Fibroblast of the conjunctiva (primary cell): ENCODE measurements around the gene VANGL2.

ENCODE experiments used
- DNase-seq: peaks from one replicate; pipeline ENCODE4 v3.0.0-alpha.2; 2010; ENCODE audit warnings: low read depth

Gene VANGL2

DNA sequence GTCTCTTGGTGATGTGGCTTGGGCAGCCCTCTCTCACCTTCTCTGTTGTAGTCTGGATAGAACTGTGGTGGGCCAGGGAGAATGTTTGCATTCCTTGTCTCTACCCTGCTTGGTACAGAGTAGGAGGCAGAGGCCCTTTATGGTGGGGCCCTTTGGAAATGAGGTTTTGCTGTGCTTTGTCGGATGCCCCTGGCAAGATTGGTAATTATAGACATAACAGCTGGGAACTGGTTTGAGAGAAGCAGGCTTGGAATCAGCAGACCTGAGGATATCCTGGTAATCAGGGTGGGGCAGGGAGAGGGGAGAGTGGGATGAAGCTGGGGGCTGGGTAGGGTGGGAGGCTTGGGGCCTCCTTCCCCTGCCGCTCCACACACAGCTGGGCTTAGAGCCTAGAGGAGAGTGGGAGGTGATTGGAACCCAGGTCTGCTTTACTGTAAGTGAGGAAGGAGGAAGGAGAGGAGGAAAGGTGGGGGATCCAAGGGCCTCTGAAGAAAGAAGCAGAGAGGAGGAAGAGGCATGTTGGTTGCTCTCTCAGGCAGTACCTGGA, 5.0 kb downstream of the VANGL2 start:
- DNase-seq = no peak

GRCh38 chr1:160406131-160406968, 6.0 kb downstream of the VANGL2 start:
- no peak for DNase-seq

- no peak for DNase-seq
These were observed 7.8 kb downstream of the VANGL2 start for GRCh38 chr1:160407839-160408801.

DNA sequence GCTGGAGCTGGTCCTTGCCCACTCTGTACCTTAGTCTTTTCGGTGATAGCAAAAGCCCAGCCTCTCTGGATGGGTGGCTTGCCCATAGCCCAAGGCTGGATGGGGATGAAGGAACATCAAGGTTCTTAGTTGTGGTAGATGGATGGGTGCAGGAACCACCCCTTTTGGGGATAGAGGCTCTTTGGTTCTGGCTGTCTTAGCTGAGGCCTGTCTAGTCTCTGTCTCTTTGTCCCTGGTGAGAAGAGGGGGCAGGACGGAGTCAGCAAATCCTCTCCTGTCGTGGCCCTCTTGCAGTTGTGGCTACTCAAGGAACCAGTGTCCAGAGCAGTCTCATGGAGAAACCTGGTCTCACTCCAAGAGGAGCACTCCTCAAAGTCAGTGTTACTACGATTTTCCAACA, 8.5 kb downstream of the VANGL2 start:
- no peak for DNase-seq

DNA sequence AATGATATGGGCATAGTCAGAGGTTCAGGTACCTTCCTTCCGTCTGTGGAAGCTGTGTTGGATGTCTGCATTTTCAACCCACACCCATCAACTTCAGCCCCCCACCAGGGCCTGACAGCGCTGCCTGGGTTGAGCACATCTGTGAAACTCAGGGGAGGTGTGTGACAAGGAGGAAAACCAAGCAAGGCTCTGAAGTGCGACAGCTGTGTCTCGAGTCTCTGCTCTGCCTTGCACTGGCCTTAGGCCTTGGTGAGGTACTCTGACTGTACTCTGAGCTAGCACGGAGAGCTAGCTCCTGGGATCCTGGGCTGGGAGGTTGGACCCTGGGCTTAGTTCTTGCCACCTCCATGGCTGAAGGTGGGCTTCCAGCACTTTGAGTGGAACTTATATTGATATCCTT, 9.1 kb downstream of the VANGL2 start:
- DNase-seq = no peak

DNA sequence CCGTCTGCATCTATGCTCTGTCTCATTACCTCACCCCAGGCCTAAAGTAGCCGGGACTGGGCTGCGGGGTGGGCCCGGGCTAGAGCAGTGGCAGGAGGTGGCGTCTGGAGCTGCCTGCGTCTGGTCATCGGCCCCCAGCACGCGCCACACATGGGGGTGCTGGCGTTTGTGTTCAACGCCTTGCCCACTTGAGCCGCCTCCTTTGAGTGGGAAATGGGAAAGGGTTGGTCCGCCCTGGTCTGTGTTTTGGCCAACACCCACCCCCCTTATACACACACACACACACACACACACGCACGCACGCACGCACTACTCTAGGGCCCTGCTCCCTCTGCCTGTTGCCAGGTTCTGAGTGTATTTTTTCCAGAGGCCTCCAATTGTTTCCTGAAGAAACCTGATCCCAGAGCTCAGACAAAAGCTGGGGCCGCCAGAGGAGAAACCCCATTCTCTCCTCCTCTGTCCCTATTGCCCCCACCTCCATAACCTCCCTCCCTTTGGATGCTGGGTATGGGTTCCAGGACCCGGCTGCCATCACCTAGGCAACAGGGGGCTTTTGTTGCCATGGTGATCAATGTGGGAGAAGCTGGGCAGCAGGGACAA, 10.1 kb downstream of the VANGL2 start:
- DNase-seq = no peak

- DNase-seq = no peak
These were observed 11.1 kb downstream of the VANGL2 start for GRCh38 chr1:160411271-160412027.

GRCh38 chr1:160412028-160412362, 11.6 kb downstream of the VANGL2 start:
- DNase-seq = no peak

DNA sequence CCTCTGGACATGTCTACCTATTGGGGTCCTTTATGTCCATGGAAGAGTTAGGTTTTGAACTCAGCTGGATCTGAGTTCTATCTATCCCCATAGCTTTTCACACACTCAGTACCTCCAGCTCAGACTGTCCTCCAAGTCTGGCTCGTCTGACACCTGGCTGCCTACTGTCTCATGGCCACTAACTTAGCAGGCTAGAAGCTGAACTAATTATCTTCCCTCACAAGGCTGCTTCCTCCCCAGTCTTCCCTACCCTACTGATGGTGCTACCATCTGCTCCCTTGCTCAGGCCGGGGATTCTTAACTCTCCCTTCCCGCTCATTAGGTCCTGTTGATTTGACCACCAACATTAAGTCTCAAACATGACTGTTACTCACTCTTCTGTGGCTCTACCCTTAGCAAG, 13.4 kb downstream of the VANGL2 start:
- no peak for DNase-seq

DNA sequence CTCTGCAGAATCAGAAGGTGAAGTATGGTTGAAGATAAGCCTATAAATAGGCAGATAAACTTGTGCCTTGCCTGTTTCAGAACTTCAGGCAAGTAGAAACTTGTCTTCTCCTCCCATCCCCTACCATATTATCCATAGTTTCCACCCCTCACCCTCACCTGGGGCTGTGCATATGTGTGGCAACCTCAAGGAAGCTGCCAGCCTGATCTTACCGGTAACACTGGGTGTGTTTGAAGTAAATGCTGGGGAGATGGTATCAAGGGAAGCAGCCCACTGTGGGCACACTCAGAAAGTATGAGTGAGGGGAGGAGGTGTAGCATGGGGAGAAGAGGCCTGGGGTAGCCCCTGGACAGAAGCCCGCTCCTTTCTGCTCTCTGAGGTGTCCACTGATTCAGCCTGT, 14.5 kb downstream of the VANGL2 start:
- no peak for DNase-seq

DNA sequence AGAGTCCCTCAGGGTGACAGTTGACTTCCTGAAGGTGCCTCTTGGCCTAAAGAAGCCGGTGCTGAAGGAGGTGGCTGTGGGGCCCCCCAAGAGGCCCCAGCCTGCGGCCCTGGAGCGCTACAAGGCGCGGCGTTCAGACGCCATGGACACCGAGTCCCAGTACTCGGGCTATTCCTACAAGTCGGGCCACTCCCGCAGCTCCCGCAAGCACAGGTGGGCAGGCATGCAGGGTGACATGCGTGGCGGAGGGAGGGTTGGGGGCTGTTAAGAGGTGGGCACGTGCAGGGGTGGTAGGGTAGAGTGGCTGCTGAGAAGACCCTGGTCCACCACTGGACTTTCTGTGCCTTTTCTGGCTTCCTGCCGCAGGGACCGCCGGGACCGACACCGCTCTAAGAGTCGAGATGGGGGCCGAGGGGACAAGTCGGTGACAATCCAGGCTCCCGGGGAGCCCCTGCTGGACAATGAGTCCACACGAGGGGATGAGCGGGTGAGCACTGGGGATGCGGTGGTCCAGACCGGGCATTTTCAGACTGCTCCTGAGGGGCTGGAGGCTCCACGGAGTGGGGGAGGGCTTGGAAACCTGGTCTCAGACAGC, 15.4 kb downstream of the VANGL2 start:
- no peak for DNase-seq

DNA sequence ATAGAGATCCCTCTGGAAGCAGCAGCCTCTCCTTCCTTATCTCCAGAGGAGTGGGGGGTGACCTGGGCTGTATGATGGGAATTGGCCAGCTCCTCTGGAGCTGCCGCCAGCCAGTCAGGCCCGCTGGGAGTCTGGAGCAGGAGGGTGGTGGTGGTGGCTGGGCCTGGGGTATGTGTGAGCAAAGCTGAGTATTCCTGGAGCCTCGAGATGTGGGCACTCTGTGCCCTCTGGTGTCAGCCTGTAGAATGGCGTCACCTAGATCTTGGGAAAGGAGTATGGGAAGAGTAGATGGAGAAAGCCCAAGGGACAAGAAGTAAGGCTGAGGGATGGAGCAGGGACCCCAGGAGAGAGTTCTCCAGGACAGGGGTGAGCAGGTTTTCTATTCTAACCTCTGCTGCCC, 16.0 kb downstream of the VANGL2 start:
- no peak for DNase-seq

- DNase-seq = no peak
These were observed 18.1 kb downstream of the VANGL2 start for GRCh38 chr1:160418483-160418882.

DNA sequence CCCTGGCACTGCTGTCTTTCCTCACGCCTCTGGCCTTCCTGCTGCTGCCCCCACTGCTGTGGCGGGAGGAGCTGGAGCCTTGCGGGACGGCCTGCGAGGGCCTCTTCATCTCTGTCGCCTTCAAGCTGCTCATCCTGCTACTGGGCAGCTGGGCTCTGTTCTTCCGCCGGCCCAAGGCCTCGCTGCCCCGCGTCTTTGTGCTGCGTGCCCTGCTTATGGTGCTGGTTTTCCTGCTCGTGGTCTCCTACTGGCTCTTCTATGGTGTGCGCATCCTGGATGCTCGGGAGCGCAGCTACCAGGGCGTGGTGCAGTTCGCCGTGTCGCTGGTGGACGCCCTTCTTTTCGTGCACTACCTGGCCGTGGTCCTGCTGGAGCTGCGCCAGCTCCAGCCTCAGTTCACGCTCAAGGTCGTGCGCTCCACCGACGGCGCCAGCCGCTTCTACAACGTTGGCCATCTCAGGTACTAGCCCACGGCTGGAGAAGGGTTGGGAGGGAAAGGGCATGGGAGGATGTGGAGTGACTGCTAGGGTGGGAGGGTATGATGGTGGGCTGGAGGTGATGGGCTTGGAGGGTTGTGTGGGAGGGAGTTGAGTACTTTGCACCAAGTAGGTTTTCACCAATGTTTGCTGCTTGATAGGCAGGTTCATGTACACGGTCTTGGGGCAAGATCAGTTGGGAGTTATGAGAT, 18.9 kb downstream of the VANGL2 start:
- DNase-seq = no peak

GRCh38 chr1:160419838-160420169, 19.4 kb downstream of the VANGL2 start:
- DNase-seq = no peak

DNA sequence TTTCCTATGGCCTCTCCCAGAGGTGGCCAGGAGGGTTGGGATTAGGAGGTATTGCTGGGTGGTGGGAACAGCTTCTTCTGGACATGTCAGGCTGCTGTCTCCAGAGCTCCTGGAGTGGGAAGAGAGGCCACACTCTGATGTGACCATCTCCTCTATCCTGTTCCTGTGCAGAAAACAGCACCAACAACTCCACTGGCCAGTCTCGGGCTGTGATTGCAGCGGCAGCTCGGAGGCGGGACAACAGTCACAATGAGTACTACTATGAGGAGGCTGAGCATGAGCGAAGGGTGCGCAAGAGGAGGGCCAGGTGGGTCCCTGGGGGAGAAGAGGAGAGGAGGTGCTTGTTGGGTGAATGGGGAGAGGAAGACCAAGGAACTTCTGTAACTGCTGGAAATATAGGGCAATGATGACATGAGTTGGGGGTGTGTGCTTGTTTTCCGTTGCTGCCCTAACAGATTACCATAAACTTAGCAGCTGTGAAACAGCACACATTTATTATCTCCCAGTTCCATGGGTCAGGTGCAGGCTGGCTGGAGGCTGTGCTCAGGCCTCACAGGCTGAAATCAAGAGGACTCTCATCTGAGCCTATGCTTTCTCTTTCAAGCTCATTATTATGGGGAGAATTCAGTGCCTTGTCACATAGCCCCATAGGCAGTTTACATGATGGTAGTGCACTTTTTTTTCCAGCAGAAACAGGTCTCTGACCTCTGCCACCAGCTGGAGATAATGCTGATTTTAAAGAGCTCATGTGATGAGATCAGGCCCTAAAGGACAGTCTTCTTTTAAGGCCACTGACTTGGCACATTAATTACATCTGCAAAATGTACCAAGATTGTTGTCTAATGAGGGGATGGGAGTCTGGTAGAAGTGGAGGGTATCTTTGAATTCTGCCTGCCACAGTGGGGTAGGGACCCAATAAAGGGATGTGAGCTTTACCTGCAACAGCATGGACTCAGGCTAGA, 20.8 kb downstream of the VANGL2 start:
- no peak for DNase-seq

DNA sequence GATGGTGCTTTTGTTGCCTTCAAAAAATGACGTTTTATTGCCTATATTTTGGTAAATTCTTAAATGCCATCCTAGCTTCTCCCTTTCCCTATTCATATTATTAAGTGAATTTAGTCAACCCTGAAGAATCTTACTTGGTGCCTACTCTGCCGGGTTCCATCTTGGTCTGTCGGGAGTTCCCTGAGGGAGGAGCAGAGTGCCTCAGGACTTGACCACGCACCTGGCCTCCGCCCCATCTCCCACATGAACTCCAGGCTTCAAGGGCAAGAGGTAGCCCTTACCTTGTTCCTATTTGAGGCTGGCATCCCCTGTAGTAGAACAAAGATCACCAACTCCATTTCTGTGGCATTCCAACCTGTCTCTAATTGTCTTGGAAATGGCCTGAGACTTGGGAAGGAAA, 21.5 kb downstream of the VANGL2 start:
- no peak for DNase-seq

DNA sequence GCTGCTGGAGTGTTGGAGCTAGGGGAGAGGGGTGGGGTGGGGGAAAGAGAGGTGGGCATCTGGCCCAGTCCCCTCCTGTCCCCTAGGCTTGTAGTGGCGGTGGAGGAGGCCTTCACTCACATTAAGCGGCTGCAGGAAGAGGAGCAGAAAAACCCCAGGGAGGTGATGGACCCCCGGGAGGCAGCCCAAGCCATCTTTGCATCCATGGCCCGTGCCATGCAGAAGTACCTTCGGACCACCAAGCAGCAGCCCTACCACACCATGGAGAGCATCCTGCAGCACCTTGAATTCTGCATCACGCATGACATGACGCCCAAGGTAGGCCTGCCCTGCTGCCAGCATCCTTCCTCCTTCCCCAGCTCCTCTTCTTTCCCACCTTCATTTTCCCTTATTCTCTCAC, 23.6 kb downstream of the VANGL2 start:
- no peak for DNase-seq

DNA sequence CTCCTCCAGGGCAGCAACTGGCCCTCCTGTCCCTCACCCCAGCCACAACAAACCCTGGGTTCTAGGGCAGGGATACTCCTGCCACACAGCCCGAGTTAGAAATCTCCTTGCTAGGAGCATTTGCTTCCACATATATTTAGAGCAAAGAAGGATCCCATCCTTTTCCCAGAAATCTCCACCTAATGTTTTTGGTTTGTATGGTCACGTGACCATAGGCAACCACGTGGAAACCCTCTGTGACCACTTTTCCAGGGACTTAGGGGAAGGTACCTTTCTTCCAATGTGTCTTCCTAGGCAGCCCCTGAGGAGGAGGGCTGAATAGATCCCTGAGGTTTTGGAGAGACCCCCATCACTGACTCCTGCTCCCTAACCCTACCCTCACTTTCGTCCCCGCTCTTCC, 25.5 kb downstream of the VANGL2 start:
- no peak for DNase-seq

- no peak for DNase-seq
These were observed 27.3 kb downstream of the VANGL2 start for GRCh38 chr1:160427625-160428024.
